ENCODE results near the gene ATOH8.

ATOH8 gene

DNA sequence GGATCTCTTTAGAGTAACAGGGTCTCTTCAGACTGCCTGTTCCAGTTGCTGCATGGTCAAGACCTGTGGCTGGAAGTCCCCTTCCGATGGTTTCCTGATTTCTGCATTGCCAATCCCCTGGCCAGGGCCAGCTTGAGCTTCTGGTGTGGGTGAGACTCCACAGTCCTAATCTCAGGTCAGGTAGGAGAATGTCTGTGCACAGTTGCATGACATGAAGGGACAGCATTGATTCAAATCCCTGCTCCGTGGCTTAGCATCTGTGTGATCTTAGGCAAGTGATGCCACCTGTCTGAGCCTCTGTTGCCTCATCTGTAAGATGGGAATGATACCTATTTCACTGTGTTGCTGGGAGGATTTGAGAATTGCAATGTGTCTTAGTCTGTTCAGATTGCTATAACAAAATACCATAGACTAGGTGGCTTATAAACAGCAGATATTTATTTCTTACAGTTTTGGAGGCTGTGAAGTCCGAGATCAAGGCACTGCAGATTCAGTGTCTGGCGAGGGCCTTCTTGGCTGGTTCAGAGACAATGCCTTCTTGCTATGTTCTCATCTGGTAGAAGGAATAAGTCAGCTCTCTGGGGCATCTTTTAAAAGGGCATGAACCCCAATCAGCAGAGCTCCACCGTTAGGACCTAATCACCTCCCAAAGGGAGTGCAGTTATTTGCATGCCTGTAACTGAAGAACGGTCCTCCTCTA lies 66.2 kb downstream of the ATOH8 start:
- Mint-ChIP-seq H3K27ac (no peak overlapping the region), H3K27me3 (ENCODE audit: low read depth) (peaks cover 4% of the 10 kb centered on the region), H3K4me1 (no peaks in the 10 kb centered on the region), H3K9me3 (no peaks in the 10 kb centered on the region), H3K4me3 (no peak overlapping the region), H3K36me3 (ENCODE audit: low read depth) (no peaks in the 10 kb centered on the region)
- TF ChIP-seq, protein P1, sequence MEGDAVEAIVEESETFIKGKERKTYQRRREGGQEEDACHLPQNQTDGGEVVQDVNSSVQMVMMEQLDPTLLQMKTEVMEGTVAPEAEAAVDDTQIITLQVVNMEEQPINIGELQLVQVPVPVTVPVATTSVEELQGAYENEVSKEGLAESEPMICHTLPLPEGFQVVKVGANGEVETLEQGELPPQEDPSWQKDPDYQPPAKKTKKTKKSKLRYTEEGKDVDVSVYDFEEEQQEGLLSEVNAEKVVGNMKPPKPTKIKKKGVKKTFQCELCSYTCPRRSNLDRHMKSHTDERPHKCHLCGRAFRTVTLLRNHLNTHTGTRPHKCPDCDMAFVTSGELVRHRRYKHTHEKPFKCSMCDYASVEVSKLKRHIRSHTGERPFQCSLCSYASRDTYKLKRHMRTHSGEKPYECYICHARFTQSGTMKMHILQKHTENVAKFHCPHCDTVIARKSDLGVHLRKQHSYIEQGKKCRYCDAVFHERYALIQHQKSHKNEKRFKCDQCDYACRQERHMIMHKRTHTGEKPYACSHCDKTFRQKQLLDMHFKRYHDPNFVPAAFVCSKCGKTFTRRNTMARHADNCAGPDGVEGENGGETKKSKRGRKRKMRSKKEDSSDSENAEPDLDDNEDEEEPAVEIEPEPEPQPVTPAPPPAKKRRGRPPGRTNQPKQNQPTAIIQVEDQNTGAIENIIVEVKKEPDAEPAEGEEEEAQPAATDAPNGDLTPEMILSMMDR (IDR thresholded peaks at IDR 0.05; ENCODE audit: unreplicated experiment in 3 of 3), result no peak

DNA sequence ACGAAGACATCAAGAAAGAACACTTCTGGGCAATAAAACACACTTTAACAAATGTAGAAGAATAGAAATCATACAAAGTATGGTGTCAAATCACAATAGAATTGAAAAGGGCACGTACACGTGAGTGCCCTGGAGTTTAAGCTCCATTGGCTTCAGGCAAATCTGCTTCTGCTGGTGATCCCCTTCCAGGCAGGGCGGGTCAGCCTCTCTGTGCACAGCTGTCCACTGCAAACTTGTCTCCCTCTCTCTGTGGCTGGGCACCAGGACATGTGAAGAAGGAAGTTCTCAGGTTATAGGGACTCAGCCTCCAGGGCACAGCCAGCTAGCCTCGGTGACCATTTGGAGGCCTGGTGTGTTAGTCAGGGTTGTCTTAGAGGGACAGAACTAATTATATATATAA lies 69.0 kb downstream of the ATOH8 start:
- H3K27me3 Mint-ChIP-seq (ENCODE audit: low read depth), result peaks cover 6% of the 10 kb centered on the region
- TF ChIP-seq, protein P1 (IDR thresholded peaks at IDR 0.05; ENCODE audit: unreplicated experiment in 3 of 3), result no peak
- H3K4me1 Mint-ChIP-seq, result no peaks in the 10 kb centered on the region
- no peaks in the 10 kb centered on the region for H3K9me3 Mint-ChIP-seq
- H3K36me3 Mint-ChIP-seq (ENCODE audit: low read depth), result no peaks in the 10 kb centered on the region
- H3K27ac Mint-ChIP-seq, result no peak overlapping the region
- H3K4me3 Mint-ChIP-seq, result no peak overlapping the region

DNA sequence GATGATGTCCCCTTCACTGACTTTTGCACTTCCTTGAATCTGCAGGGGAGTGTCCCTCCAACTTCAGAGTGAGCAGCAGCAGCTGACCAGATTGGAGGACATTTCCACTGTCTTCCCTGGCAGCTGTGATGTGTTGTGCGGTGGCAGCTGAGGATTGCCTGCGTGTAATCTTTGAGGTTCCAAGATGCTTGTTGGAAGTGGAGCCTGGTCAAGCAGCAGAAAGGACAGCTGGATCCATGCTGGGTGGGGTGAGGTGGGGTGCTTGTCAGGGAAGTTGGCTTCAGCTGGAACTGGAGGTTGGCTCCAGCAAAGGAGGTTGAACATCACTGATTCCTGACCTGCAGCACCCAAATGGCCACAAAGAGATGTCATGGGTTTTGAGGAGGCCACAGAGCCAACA lies 70.2 kb downstream of the ATOH8 start:
- no peak overlapping the region for H3K4me3 Mint-ChIP-seq

DNA sequence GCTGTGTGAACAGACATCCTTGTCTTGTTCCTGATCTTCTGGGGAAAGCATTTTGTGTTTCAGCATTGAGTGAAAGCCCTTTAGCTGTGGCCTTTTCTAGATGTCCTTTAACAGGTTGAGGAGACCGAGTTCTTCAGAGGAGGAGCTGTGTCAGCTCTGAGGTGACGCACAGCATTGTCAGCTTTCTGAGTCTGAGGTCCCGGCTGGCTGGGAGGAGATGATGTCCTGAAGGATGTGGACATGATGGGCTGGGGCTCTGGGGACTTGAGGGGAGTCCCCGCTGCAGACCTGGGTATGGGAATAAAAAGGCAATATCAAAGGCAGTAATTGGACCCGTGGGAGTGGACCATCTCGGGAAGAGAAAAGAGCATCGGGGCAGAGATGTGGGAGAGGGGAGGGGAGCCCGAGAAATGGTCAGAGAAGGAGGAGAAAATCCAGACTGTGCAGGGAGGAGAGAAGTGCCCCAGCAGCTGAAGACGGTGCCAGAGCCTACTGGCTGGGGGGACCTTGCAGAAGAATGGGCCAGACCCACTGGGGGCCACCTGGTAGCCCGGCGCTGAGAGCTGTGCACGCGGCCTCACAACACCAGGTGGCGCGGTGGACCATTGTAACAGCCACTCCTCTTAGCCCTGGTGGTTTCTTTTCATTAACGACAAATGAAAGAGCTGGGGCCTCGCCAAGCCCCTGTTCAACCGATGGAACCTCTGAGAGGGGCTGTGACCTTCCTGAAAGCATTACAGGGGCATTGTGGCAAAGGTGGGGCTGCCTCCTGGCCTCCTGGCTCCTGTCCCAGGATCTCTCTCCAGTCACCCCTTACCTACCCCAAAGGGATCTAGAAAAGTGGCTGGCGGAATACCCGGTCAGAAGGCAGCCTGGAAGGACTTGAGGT lies 73.4 kb downstream of the ATOH8 start:
- no peaks in the 10 kb centered on the region for H3K4me1 Mint-ChIP-seq
- H3K4me3 Mint-ChIP-seq, result peak overlapping the region in 2 of 3 experiments; percentile 11 to 28
- H3K27me3 Mint-ChIP-seq (ENCODE audit: low read depth), result peaks cover 3% of the 10 kb centered on the region
- no peaks in the 10 kb centered on the region for H3K9me3 Mint-ChIP-seq
- TF ChIP-seq, protein P1 (IDR thresholded peaks at IDR 0.05; ENCODE audit: unreplicated experiment in 3 of 3), result peak; percentile 90 to 94 (median 92)
- H3K27ac Mint-ChIP-seq, result no peak overlapping the region
- no peaks in the 10 kb centered on the region for H3K36me3 Mint-ChIP-seq (ENCODE audit: low read depth)

More for the DNA sequence above, 70.2 kb downstream of the ATOH8 start:
- peaks cover 4% of the 10 kb centered on the region for H3K27me3 Mint-ChIP-seq (ENCODE audit: low read depth)
- no peaks in the 10 kb centered on the region for H3K9me3 Mint-ChIP-seq
- TF ChIP-seq, protein P1 (IDR thresholded peaks at IDR 0.05; ENCODE audit: unreplicated experiment in 3 of 3), result no peak
- H3K27ac Mint-ChIP-seq, result no peak overlapping the region
- H3K4me1 Mint-ChIP-seq, result no peaks in the 10 kb centered on the region
- no peaks in the 10 kb centered on the region for H3K36me3 Mint-ChIP-seq (ENCODE audit: low read depth)

DNA sequence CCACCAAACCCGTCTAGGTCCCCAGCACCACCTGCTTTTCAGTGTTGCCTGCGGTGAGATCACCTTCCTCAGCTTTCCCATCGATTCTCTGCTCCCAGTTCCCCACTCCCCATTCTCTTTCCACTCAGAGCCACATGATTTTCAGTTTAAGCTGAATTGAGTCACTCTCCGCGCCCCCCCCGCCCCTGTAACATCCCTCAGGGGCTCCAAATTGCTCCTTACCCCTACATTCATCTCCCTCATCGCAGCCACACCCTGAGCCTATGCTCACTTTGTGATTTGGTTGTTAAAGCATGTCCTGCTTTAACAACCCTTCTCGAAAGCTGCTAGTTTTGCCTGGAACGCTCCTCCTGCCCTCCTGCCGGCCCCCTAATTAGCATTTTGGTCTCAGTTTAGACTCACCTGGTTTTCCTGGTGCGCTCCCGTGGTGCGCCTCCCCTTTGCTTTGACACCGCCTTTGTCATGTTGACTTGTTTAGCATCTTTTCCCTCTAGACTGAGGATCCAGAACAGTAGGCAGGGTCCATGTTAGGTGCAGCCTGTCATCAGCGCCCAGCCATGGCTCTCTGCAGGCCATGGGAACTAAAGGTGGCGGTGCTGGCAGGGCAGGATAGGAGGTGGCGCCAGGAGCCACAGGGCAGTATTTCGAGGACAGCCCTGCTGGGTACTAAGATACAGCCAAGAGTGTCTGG lies 74.2 kb downstream of the ATOH8 start:
- no peaks in the 10 kb centered on the region for H3K4me1 Mint-ChIP-seq
- no peak overlapping the region for H3K4me3 Mint-ChIP-seq
- H3K9me3 Mint-ChIP-seq, result no peaks in the 10 kb centered on the region
- peak overlapping the region in 1 of 3 experiments; percentile 16 for H3K27ac Mint-ChIP-seq
- peaks cover 3% of the 10 kb centered on the region for H3K27me3 Mint-ChIP-seq (ENCODE audit: low read depth)
- no peaks in the 10 kb centered on the region for H3K36me3 Mint-ChIP-seq (ENCODE audit: low read depth)
- TF ChIP-seq, protein P1 (IDR thresholded peaks at IDR 0.05; ENCODE audit: unreplicated experiment in 3 of 3), result no peak

Data from nephron (organoid).